ENCODE results near the gene ERC2.
"Not testable (repeated sequence)": the region's sequence is repeated elsewhere in the genome, so short reads cannot be mapped to it uniquely, and the experiment has no call there.

The ERC2 gene

GRCh38 chr3:55521064-55521737 is 947.1 kb downstream of the ERC2 start:
- DNase-seq: no peak
- H3K27ac Mint-ChIP-seq: no peak overlapping the region
- CTCF ChIA-PET: no interaction called here
- H3K4me1 Mint-ChIP-seq: no peaks in the 10 kb centered on the region
- H3K4me3 Mint-ChIP-seq: no peak overlapping the region
- no peaks in the 10 kb centered on the region for H3K9me3 Mint-ChIP-seq
- no peaks in the 10 kb centered on the region for H3K36me3 Mint-ChIP-seq
- no peaks in the 10 kb centered on the region for H3K27me3 Mint-ChIP-seq

DNA sequence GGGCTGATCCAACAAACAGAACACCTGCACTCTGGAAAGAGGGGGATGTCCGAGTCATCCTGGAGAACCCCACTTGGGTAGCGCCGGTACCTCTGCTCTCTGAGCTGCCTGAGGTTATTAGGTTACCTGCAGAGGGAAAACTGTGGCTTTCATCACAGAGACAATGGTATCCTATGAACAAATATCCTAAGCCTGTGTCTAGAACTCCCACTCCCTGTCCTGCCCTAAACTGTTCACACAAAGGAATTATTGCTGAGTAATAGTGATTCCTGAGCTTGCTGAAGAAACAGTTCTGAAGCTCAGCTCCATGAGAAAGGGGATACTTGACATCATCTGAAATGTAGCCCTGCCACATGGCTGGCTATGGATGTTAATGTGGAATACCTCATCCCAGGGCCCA is 949.2 kb downstream of the ERC2 start:
- Mint-ChIP-seq H3K4me1 (no peaks in the 10 kb centered on the region), H3K4me3 (no peak overlapping the region), H3K27me3 (no peaks in the 10 kb centered on the region), H3K9me3 (no peaks in the 10 kb centered on the region), H3K27ac (no peak overlapping the region), H3K36me3 (no peaks in the 10 kb centered on the region)
- CTCF ChIA-PET: no interaction called here
- no peak for DNase-seq

- CTCF ChIA-PET: no interaction called here
- H3K4me3 Mint-ChIP-seq: no peak overlapping the region
- H3K4me1 Mint-ChIP-seq: no peaks in the 10 kb centered on the region
- no peak for DNase-seq
- H3K36me3 Mint-ChIP-seq: no peaks in the 10 kb centered on the region
- H3K27ac Mint-ChIP-seq: no peak overlapping the region
- H3K9me3 Mint-ChIP-seq: no peaks in the 10 kb centered on the region
- H3K27me3 Mint-ChIP-seq: no peaks in the 10 kb centered on the region
Observed at GRCh38 chr3:55518451-55518850, 949.8 kb downstream of the ERC2 start.

DNA sequence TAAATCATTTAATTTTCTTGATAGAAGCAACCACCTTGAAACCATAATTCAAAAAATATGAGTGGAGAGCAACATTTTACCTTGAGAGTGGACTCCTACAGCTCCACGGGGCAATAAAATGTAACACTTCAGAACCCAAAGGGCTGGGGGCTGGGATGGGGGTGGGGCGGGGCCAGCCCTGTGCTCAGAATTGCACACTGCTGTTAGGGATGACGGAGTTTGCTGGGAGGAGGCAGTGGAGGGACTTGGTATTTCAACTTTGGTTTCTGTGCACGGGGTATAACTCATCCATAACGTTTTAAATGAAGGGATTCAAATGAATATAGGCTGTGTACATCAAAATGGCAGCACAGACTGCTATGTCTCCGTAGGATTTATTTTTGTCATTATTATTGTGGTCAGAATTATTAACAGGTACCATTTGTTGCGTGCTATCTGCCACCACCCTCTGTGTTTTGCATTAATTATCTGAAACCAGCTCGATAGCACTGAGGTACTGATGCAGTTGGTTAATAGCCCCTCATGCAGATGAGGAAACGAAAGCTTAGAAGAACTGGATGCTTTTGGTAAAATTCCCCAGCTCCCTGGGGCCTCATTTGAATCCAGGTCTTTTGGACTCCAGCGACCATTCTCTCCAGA is 951.8 kb downstream of the ERC2 start:
- H3K4me3 Mint-ChIP-seq: no peak overlapping the region
- H3K36me3 Mint-ChIP-seq: no peaks in the 10 kb centered on the region
- H3K9me3 Mint-ChIP-seq: no peaks in the 10 kb centered on the region
- CTCF ChIA-PET: no interaction called here
- H3K27me3 Mint-ChIP-seq: no peaks in the 10 kb centered on the region
- H3K4me1 Mint-ChIP-seq: no peaks in the 10 kb centered on the region
- no peak overlapping the region for H3K27ac Mint-ChIP-seq
- DNase-seq: no peak

DNA sequence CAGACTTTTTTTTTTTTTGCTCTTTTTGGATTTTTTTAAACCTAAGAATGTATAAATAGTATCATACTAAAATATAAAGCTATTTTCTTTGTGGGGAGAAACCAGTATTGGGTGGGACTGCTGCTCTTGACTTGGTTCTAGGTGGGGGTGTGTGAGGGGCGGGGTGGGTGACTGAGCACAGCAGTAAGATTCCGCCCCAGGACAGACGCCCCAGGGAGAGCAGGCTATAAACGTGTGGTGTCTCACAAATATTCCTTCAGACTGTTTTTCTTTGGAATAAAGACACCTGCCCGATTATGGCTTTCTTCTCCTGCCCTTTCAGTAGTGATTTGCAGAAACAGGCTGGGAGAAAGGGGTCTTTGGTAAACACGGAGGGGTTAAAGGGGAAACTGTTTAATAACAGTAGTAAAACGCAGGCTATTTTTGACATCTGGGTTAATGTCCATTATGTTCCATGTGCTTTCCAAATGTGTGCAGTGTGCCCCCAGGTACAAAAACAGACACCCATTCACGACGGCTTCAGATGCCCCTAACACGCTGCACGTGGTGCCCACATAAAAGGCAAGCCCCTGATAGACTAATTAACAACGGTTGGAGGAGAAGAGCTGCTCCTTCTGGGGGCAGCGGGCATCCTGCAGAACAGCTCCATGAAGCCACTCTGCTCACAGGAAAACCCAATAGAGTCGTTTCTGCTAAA is 952.6 kb downstream of the ERC2 start:
- H3K9me3 Mint-ChIP-seq: no peaks in the 10 kb centered on the region
- no peak for DNase-seq
- no peak overlapping the region for H3K27ac Mint-ChIP-seq
- CTCF ChIA-PET: interaction anchor here (1.4 kb wide), 1 partner anchor 9 kb away, joined by 3 read pairs; no protein-coding TSS in a partner anchor
- H3K4me3 Mint-ChIP-seq: no peak overlapping the region
- H3K27me3 Mint-ChIP-seq: no peaks in the 10 kb centered on the region
- no peaks in the 10 kb centered on the region for H3K4me1 Mint-ChIP-seq
- no peaks in the 10 kb centered on the region for H3K36me3 Mint-ChIP-seq

GRCh38 chr3:55514962-55515361 is 953.3 kb downstream of the ERC2 start:
- H3K9me3 Mint-ChIP-seq: no peaks in the 10 kb centered on the region
- H3K36me3 Mint-ChIP-seq: no peaks in the 10 kb centered on the region
- CTCF ChIA-PET: interaction anchor here (1.4 kb wide), 1 partner anchor 10 kb away, joined by 3 read pairs; no protein-coding TSS in a partner anchor
- H3K27ac Mint-ChIP-seq: no peak overlapping the region
- no peak for DNase-seq
- no peaks in the 10 kb centered on the region for H3K27me3 Mint-ChIP-seq
- H3K4me1 Mint-ChIP-seq: no peaks in the 10 kb centered on the region
- no peak overlapping the region for H3K4me3 Mint-ChIP-seq

DNA sequence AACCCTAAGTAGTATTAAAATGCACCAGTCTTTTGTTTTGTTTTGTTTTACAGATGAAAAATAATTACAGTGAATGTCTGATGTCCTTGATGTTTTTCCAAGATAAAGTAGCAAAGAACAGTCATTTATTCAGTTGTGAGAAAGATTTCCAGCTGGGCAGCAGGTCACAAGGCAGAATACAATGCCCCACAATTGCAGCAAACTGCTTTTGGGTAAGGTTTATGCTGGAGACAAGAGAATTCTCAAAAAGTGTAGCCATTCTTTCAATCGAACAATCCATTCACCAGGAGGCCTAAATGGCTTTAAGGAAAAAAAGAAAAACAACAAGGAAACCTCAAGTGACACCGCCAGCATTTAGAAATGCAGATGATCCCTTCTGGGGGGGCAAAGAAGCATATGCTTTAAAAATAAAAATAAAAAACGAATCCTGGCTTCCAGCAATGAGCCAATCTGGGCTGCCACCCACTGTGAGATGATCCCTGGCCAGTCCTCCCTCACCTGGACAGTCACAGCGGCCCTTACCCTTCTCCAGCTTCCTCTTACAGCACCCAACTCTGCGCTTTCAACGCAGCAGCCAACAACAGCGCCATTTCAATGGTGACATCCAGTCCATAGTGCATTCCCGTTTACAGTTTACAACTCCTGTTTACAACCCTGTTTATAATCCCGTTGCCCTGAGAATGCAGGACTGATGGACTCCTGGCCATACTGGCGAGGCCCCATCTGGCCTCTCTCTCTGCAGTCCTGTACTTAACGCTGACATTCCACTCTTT is 955.5 kb downstream of the ERC2 start:
- H3K27me3 Mint-ChIP-seq: no peaks in the 10 kb centered on the region
- no peaks in the 10 kb centered on the region for H3K4me1 Mint-ChIP-seq
- no peaks in the 10 kb centered on the region for H3K36me3 Mint-ChIP-seq
- DNase-seq: no peak
- no peaks in the 10 kb centered on the region for H3K9me3 Mint-ChIP-seq
- H3K4me3 Mint-ChIP-seq: no peak overlapping the region
- no peak overlapping the region for H3K27ac Mint-ChIP-seq
- CTCF ChIA-PET: no interaction called here

GRCh38 chr3:55511895-55512570 is 956.2 kb downstream of the ERC2 start:
- Mint-ChIP-seq H3K27ac (no peak overlapping the region), H3K9me3 (no peaks in the 10 kb centered on the region), H3K27me3 (no peaks in the 10 kb centered on the region), H3K36me3 (no peaks in the 10 kb centered on the region), H3K4me3 (no peak overlapping the region), H3K4me1 (no peaks in the 10 kb centered on the region)
- DNase-seq: no peak
- CTCF ChIA-PET: no interaction called here

- DNase-seq: no peak
- Mint-ChIP-seq H3K27me3 (no peaks in the 10 kb centered on the region), H3K4me1 (no peaks in the 10 kb centered on the region), H3K9me3 (no peaks in the 10 kb centered on the region), H3K36me3 (no peaks in the 10 kb centered on the region), H3K27ac (no peak overlapping the region), H3K4me3 (no peak overlapping the region)
- CTCF ChIA-PET: no interaction called here
Observed at GRCh38 chr3:55508335-55508734, 959.9 kb downstream of the ERC2 start.

GRCh38 chr3:55507808-55508207 is 960.5 kb downstream of the ERC2 start:
- no peak overlapping the region for H3K27ac Mint-ChIP-seq
- CTCF ChIA-PET: no interaction called here
- no peak for DNase-seq

GRCh38 chr3:55505776-55506175 is 962.5 kb downstream of the ERC2 start:
- no peaks in the 10 kb centered on the region for H3K27me3 Mint-ChIP-seq
- no peak overlapping the region for H3K27ac Mint-ChIP-seq
- CTCF ChIA-PET: no interaction called here
- no peaks in the 10 kb centered on the region for H3K4me1 Mint-ChIP-seq
- H3K36me3 Mint-ChIP-seq: no peaks in the 10 kb centered on the region
- no peaks in the 10 kb centered on the region for H3K9me3 Mint-ChIP-seq
- H3K4me3 Mint-ChIP-seq: no peak overlapping the region
- no peak for DNase-seq

More at GRCh38 chr3:55507808-55508207, 960.5 kb downstream of the ERC2 start:
- Mint-ChIP-seq H3K36me3 (no peaks in the 10 kb centered on the region), H3K27me3 (no peaks in the 10 kb centered on the region), H3K4me1 (no peaks in the 10 kb centered on the region), H3K9me3 (no peaks in the 10 kb centered on the region), H3K4me3 (no peak overlapping the region)

GRCh38 chr3:55505102-55505501 is 963.2 kb downstream of the ERC2 start:
- H3K4me1 Mint-ChIP-seq, DNase-seq, H3K27ac Mint-ChIP-seq, H3K36me3 Mint-ChIP-seq, H3K27me3 Mint-ChIP-seq, H3K4me3 Mint-ChIP-seq, H3K9me3 Mint-ChIP-seq: not testable (repeated sequence)
- CTCF ChIA-PET: interaction anchor here (1.1 kb wide), 1 partner anchor 44 kb away, joined by 3 read pairs; no protein-coding TSS in a partner anchor

GRCh38 chr3:55501905-55502304 is 966.4 kb downstream of the ERC2 start:
- no peaks in the 10 kb centered on the region for H3K4me1 Mint-ChIP-seq
- H3K4me3 Mint-ChIP-seq: no peak overlapping the region
- DNase-seq: no peak
- CTCF ChIA-PET: no interaction called here
- H3K27ac Mint-ChIP-seq: no peak overlapping the region
- no peaks in the 10 kb centered on the region for H3K27me3 Mint-ChIP-seq
- H3K9me3 Mint-ChIP-seq: no peaks in the 10 kb centered on the region
- no peaks in the 10 kb centered on the region for H3K36me3 Mint-ChIP-seq

Measured in activated naive CD4-positive, alpha-beta T cell treated with anti-CD3 and anti-CD28 coated beads, Interleukin-2, amount 10 ng/mL, durations not matched to agents 7 days and 5 days (primary cell).